Activated CD4-positive, alpha-beta T cell treated with anti-CD3 and anti-CD28 coated beads, Interleukin-2, Interleukin-4, amounts not matched to agents 100 ng/mL and 50 ng/mL, durations not matched to agents 16 hours and 8 hours (primary cell): ENCODE data around the gene ZNF280A.
"Not testable (repeated sequence)": the region's sequence is repeated elsewhere in the genome, so short reads cannot be mapped to it uniquely, and the experiment has no call there.

Experiments used
- DNase-seq: peaks from one replicate; pipeline ENCODE4 v3.0.0-alpha.2; 2020; ENCODE audit warnings: low spot score

Gene ZNF280A

DNA sequence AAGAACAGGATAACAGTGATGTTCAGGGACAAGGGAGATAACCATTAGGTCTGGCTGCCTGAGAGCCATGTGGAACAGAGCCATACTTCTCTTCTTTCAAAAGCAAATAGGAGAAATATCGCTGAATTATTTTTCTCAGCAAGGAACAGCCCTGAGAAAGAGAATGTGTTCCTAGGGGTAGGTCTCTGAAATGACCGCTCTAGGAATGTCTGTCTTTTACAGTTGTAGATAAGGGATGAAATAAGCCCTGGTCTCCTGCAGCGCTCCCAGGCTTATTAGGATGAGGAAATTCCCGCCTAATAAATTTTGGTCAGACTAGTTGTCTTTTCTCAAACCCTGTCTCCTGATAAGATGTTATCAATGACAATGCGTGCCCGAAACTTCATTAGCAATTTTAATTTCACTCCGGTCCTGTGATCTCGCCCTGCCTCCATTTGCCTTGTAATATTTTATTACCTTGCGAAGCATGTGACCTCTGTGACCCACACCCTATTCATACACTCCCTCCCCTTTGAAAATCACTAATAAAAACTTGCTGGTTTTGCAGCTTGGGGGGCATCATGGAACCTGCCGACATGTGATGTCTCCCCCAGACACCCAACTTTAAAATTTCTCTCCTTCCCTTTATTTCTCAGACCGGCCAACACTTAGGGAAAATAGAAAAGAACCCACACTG is 51.1 kb downstream of the ZNF280A start:
- not testable (repeated sequence) for DNase-seq

DNA sequence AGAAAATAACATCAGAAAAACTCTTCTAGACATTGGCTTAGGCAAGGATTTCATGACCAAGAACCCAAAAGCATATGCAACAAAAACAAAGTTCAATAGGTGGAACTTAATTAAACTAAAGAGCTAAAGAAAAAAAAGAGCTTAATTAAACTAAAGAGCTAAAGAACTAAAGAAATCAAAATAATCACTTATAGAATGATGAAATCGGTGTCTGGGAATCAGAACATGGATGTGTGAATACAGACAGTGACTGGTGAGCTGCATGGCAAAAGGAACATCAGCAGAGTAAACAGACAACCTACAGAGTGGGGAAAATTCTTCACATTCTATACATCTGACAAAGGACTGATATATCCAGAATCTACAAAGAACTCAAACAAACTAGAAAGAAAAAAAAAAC is 53.0 kb downstream of the ZNF280A start:
- DNase-seq = no peak

DNA sequence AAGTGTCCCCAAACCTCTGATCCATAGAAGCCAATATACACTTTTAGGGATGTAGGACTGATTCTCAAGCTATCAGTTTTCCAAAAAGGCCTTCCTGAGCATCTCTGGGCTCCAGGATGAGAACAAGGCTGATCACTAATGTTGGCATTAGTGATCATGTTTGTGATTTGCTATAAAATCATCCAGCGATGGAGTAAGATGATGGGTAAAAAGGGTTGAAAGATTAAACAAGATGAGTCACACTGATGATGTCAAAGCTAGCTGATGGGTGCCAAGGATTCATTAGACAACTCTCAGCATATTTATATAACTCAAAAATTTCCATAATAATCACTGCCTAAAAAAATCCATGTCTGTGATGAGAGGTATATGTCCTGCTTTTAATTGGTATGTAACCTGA is 54.3 kb downstream of the ZNF280A start:
- DNase-seq = no peak

DNA sequence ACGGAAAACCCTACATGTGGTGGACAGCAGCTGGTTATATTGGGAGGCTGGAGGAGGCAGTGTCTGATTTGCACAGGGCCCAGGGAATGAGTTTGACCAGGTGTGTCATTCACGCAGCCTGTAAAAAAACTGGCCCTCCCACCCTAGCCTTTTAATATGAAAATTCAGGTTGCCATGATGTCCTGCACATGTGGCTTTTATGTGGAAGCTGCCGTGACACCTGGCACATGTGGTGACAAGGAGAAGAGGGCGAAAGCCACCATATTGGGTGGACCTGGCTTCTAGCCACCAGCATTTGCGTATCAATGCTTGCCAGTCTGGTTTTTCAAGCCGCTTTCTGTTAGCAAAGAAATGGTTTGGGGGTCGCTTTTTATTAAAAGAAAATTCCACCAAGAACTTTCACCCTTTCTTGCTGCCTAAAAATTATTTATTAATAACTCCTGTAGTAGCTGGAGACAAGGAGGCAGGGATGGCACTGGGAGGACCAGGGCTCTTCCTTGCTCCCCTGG is 54.9 kb downstream of the ZNF280A start:
- DNase-seq = no peak

DNA sequence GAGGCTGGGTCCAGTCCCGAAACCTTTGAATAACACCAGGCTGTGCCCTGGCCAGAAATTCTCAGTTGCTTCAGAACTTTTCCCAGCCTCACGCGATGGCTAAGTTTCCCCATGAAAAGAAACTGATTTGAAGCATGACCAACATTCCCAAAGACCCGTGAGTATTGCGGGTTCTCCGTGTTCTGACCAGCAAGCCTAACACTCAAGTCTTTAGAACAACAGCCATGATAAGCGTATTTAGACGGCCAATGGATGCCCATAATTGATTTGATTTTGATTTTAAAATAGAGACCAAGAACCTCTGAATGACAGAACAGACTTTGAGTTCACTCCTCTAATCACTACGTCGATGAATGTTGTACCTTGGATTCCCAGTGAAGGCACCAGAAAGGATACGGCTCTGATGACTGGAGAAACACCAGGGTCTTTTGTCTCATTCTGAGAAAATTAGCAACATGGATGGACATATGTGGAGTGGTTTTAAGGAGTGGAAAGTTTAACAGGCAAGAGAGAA is 55.5 kb downstream of the ZNF280A start:
- DNase-seq = no peak

DNA sequence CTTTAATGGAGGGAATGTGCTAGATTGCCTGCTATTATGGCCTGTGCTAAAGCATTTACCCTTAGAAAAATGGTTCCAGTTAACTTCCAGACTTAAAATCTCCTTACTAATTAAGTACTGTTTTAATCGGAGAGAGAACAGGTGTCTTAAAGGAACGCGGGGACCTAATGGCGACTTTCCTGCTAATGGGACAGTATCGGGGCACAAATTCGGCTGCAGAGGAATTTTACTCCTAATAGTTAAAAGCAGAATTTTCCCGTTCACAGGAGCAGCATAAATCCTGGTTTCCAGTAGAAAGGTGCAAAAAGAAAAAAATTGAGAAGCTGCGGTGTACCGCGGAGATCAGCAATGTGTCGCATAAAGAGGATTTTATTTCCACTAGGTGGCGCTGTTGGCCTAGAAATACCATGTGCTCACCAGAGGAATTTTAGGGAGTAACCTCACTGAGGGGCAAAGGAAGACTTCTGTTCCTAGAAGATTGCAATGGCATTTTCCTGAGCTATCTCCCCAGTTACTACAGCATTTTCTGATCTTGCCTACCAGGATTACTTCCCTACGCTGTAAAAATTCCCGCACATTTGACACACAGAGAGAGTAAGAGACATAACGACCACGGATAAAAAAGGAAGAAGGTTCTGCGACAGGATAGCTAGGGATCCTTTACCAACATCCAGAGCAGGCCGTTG is 56.1 kb downstream of the ZNF280A start:
- DNase-seq = peak; percentile 67
